HG03025 (cell line): ENCODE measurements around the gene HSF4.

ENCODE experiments used
- ATAC-seq: cut with Tn5 transposase; IDR thresholded peaks from one replicate; pipeline ENCODE4 v1.9.1; 2021; ENCODE audit warnings: mild to moderate bottlenecking, moderate library complexity; ENCODE audit not compliant: unreplicated experiment, low FRiP score

The HSF4 gene

GRCh38 chr16:67216612-67217490 is 52.3 kb downstream of the HSF4 start:
- no peak for ATAC-seq
